Adrenal gland (tissue), 5 donors: ENCODE data around the gene TBC1D24.

Experiments
- POLR2A ChIP-seq, 2 donors: fragments of 450-650 bp; IDR thresholded peaks; one replicate each; pipeline ENCODE4 v1.6.1; 2017; ENCODE audit warnings: antibody characterized with exemption in 2 of 2, mild to moderate bottlenecking in 2 of 2, moderate library complexity in 1 of 2
- TF ChIP-seq, protein P1 (sequence below), 6 experiments: fragments of 450-650 bp in 4 of 6; fragments of 200-600 bp in 2 of 6; sonication (generic) in 1 of 6; IDR thresholded peaks; 1 replicate in 5 of 6; 2 replicates in 1 of 6; pipeline versions ENCODE4 v1.5.1 to v1.8.0; 2016 to 2021; ENCODE audit warnings: antibody characterized with exemption in 6 of 6, mild to moderate bottlenecking in 2 of 6, moderate library complexity in 1 of 6
- donor health status: DM: no; HTN: no; CAD: no.

DNA sequence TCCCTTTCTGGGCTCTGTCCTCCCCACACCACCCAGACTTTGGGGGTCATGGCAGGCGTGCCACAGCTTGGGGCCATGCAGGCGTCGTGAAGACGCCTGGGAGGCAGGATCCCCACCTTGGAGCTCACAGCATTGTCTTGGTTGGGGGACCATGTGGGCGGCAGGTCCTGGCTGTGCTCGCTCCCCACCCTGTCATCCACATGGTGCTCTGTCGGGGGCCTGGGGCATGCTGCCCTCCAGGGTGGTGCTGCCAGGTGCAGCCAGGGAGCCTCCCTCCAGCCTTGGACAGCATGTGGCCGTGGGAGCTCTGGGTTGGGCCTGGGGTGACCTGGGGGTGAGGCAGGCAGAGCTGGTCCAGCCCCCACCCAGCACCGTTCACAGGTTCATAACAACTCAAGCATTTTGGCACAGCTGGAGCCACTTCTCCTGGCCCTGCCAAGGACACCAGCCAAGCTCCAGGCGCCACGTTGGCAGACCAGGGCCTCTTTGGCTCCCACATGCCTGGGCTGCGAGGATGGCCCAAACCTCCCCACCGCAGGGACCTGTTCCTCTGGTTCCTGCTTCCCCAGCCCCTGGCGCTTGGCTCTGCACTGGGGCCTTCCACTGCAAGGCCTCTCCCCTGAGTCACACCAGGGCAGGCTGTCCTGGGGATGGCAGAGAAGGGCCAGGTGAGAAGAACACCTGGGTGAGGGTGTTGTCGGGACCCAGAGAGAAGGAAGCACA is 23.8 kb downstream of the TBC1D24 start:
- TF ChIP-seq, protein P1, sequence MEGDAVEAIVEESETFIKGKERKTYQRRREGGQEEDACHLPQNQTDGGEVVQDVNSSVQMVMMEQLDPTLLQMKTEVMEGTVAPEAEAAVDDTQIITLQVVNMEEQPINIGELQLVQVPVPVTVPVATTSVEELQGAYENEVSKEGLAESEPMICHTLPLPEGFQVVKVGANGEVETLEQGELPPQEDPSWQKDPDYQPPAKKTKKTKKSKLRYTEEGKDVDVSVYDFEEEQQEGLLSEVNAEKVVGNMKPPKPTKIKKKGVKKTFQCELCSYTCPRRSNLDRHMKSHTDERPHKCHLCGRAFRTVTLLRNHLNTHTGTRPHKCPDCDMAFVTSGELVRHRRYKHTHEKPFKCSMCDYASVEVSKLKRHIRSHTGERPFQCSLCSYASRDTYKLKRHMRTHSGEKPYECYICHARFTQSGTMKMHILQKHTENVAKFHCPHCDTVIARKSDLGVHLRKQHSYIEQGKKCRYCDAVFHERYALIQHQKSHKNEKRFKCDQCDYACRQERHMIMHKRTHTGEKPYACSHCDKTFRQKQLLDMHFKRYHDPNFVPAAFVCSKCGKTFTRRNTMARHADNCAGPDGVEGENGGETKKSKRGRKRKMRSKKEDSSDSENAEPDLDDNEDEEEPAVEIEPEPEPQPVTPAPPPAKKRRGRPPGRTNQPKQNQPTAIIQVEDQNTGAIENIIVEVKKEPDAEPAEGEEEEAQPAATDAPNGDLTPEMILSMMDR (IDR thresholded peaks at IDR 0.05) = no peak
- no peak for TF ChIP-seq POLR2A (IDR thresholded peaks at IDR 0.05)
